ENCODE measurements around the gene MYO15B. TPM values are rescaled to one million over a fixed set of nuclear protein-coding genes. Genes with fewer than 3 reads are reported as not detected.

MYO15B gene
- total RNA-seq, 1 donor: 3.9 TPM

DNA sequence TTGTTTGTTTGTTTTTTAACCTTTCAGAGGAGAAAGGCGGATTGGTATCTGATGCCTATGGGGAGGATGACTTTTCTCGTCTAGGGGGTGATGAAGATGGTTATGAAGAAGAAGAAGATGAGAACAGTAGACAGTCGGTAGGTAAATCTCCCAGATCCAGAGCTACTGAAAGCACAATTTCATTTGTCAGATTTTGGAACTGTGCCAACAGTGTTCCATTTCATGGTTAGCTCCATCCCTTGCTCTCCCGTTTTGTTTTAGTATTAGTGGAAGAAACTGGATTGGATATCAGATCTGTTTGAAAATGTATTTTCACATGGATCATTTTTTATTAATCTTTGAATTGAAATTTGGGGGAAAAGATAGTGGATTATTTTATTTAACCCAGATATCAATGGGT, 80.9 kb downstream of the MYO15B start:
- no peak overlapping the region for H3K4me3 ChIP-seq (ENCODE audit: low read depth, low read length)
- TF ChIP-seq, protein P1, sequence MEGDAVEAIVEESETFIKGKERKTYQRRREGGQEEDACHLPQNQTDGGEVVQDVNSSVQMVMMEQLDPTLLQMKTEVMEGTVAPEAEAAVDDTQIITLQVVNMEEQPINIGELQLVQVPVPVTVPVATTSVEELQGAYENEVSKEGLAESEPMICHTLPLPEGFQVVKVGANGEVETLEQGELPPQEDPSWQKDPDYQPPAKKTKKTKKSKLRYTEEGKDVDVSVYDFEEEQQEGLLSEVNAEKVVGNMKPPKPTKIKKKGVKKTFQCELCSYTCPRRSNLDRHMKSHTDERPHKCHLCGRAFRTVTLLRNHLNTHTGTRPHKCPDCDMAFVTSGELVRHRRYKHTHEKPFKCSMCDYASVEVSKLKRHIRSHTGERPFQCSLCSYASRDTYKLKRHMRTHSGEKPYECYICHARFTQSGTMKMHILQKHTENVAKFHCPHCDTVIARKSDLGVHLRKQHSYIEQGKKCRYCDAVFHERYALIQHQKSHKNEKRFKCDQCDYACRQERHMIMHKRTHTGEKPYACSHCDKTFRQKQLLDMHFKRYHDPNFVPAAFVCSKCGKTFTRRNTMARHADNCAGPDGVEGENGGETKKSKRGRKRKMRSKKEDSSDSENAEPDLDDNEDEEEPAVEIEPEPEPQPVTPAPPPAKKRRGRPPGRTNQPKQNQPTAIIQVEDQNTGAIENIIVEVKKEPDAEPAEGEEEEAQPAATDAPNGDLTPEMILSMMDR (IDR thresholded peaks at IDR 0.05; ENCODE audit: insufficient read depth, low read depth, low read length): no peak
- DNase-seq (ENCODE audit: low read depth): no peak

DNA sequence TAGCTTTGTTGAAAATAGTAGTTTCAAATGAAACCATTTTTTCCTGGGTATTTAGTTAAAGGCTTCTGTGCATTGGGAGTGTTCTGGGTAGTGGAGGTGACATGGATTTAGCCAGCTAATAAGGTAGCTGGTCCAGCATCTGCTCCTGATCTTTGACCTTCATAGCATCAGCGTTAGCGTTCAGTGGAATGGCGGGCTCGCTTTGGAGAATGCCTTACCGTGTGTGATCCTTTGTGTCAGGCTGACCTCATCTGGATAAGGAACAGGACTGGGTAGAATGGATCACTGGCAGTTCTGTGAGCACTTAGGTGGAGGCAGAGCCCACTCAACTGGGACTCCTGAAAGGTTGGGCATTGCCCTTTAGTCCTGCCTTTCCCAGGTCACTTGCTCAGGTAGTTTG, 83.3 kb downstream of the MYO15B start:
- no peak overlapping the region for H3K4me3 ChIP-seq (ENCODE audit: low read depth, low read length)
- TF ChIP-seq, protein P1 (IDR thresholded peaks at IDR 0.05; ENCODE audit: insufficient read depth, low read depth, low read length): no peak
- DNase-seq (ENCODE audit: low read depth): no peak

DNA sequence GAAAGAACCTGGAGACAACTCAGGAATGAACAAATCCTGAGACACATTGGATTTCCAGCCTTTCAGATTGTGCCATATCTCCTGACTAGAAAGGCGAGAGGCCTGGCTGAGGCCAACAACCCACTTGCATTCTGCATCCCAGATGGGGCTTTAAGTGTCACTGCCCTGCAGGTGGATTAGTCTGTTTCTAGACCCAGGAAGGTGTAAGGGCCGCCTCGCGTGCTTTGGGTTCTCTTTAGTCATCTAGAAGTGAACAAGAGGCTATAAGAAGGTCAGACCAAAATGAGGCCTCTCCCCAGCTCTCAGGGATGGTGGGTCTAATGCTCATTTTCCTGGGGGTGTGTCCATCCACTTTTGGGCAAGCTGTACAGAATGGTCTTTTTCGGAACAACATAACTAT, 84.4 kb downstream of the MYO15B start:
- no peak for DNase-seq (ENCODE audit: low read depth)
- no peak overlapping the region for H3K4me3 ChIP-seq (ENCODE audit: low read depth, low read length)
- TF ChIP-seq, protein P1 (IDR thresholded peaks at IDR 0.05; ENCODE audit: insufficient read depth, low read depth, low read length): no peak

DNA sequence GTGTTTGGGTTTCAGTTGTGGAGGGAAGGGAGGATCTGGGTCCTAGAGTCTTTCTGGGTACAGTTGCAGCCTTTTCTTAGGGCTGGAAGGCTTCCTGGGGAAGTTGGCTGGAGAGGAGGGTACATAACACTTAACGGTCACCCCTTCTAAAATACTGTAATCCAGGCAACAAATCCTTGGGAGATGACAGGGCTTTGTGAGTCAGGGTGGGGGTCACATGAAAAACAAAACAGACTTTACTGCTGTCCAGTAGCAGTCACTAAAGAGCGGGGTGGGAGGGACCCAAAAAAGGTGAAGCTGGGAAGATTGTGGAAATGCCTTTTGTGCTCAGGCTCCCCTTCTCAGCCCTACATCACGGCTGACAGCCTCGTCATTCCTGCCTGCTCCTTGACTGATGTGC, 85.9 kb downstream of the MYO15B start:
- H3K4me3 ChIP-seq (ENCODE audit: low read depth, low read length): no peak overlapping the region
- TF ChIP-seq, protein P1 (IDR thresholded peaks at IDR 0.05; ENCODE audit: insufficient read depth, low read depth, low read length): no peak
- no peak for DNase-seq (ENCODE audit: low read depth)

Other genes starting within 250 kb of the MYO15B start
- 78.0 and 98.0 TPM in 2 replicates for gene GRB2, start 182.1 kb upstream of the MYO15B start, total RNA-seq
- gene TMEM94, start 131.2 kb upstream of the MYO15B start, total RNA-seq: 28.5 and 31.2 TPM in 2 replicates
- gene CASKIN2, start 72.3 kb upstream of the MYO15B start, total RNA-seq: 7.4 and 9.5 TPM in 2 replicates
- 11.3 and 12.1 TPM in 2 replicates for gene TSEN54, start 71.3 kb upstream of the MYO15B start, total RNA-seq
- gene LLGL2, start 62.1 kb upstream of the MYO15B start, total RNA-seq: 0.32 and 2.2 TPM in 2 replicates
- gene SMIM5, start 45.6 kb downstream of the MYO15B start, total RNA-seq: under 0.01 TPM in 1 of 2 replicates, not detected in the other
- gene RECQL5, start 79.4 kb downstream of the MYO15B start, total RNA-seq: 19.6 and 20.7 TPM in 2 replicates
- gene SAP30BP, start 79.5 kb downstream of the MYO15B start, total RNA-seq: 58.9 and 60.0 TPM in 2 replicates
- 0.32 and 1.3 TPM in 2 replicates for gene ITGB4, start 133.7 kb downstream of the MYO15B start, total RNA-seq
- 36.7 and 49.3 TPM in 2 replicates for gene GALK1, start 177.4 kb downstream of the MYO15B start, total RNA-seq
- 19.9 and 23.5 TPM in 2 replicates for gene UNK, start 197.0 kb downstream of the MYO15B start, total RNA-seq

Measured in fibroblast of villous mesenchyme (primary cell).